HEK293 (cell line): ENCODE results near the gene TJP3.

ENCODE experiments used
- EGR2 ChIP-seq: fragments of 450-650 bp; formaldehyde crosslinking; IDR thresholded peaks from 2 replicates; pipeline ENCODE4 v1.5.1; 2016; ENCODE audit warnings: low read depth, missing biosample characterization, missing genetic modification characterization
- GLI2 ChIP-seq: fragments of 450-650 bp; formaldehyde crosslinking; IDR thresholded peaks from 2 replicates; pipeline ENCODE4; 2017; ENCODE audit warnings: missing biosample characterization, missing genetic modification characterization, low read depth, borderline replicate concordance
- KLF9 ChIP-seq: fragments of 450-650 bp; formaldehyde crosslinking; IDR thresholded peaks from 2 replicates; pipeline ENCODE4 v1.5.1; 2016; ENCODE audit warnings: missing biosample characterization, missing genetic modification characterization, low read depth
- PRDM1 ChIP-seq: fragments of 450-650 bp; formaldehyde crosslinking; IDR thresholded peaks from 2 replicates; pipeline ENCODE4; 2016; ENCODE audit warnings: missing biosample characterization, missing genetic modification characterization
- SCRT2 ChIP-seq: fragments of 450-650 bp; formaldehyde crosslinking; IDR thresholded peaks from 2 replicates; pipeline ENCODE4 v1.5.1; 2016; ENCODE audit warnings: missing biosample characterization, missing genetic modification characterization
- ZBTB7A ChIP-seq: fragments of 450-650 bp; formaldehyde crosslinking; IDR thresholded peaks from 2 replicates; pipeline ENCODE4 v1.5.1; 2016; ENCODE audit warnings: low read depth, missing biosample characterization, missing genetic modification characterization
- ZEB2 ChIP-seq: fragments of 450-650 bp; formaldehyde crosslinking; IDR thresholded peaks from 2 replicates; pipeline ENCODE4 v1.5.1; 2016; ENCODE audit warnings: missing biosample characterization, missing genetic modification characterization
- ZFHX2 ChIP-seq: fragments of 450-650 bp; formaldehyde crosslinking; conservative IDR thresholded peaks from 2 replicates; pipeline ENCODE4 v1.5.1; 2016; ENCODE audit warnings: missing biosample characterization, missing genetic modification characterization
- ZNF133 ChIP-seq: fragments of 450-650 bp; formaldehyde crosslinking; IDR thresholded peaks from 2 replicates; pipeline ENCODE4 v1.5.1; 2016; ENCODE audit warnings: missing biosample characterization, missing genetic modification characterization
- ZNF138 ChIP-seq: fragments of 450-650 bp; formaldehyde crosslinking; IDR thresholded peaks from 2 replicates; pipeline ENCODE4 v1.5.1; 2016; ENCODE audit warnings: missing biosample characterization, missing genetic modification characterization, borderline replicate concordance
- ZNF140 ChIP-seq: fragments of 450-650 bp; formaldehyde crosslinking; IDR thresholded peaks from 2 replicates; pipeline ENCODE4 v1.5.1; 2016; ENCODE audit warnings: missing biosample characterization, missing genetic modification characterization
- ZNF214 ChIP-seq: fragments of 450-650 bp; formaldehyde crosslinking; IDR thresholded peaks from 2 replicates; pipeline ENCODE4 v1.5.1; 2017; ENCODE audit warnings: missing biosample characterization, mild to moderate bottlenecking, missing genetic modification characterization, borderline replicate concordance
- ZNF23 ChIP-seq: fragments of 450-650 bp; formaldehyde crosslinking; IDR thresholded peaks from 2 replicates; pipeline ENCODE4 v1.5.1; 2016; ENCODE audit warnings: missing biosample characterization, missing genetic modification characterization, borderline replicate concordance
- ZNF274 ChIP-seq, 2 experiments: fragments of 200-500 bp in 1 of 2; fragments of 450-650 bp in 1 of 2; sonication (Bioruptor generic) in 1 of 2; formaldehyde crosslinking in 1 of 2; IDR thresholded peaks; 2 replicates each; pipeline versions ENCODE4 v1.5.1 to v1.6.1; 2014 to 2016; ENCODE audit warnings: borderline replicate concordance in 1 of 2, inconsistent platforms in 1 of 2, low read length in 1 of 2, missing biosample characterization in 1 of 2, missing genetic modification characterization in 1 of 2
- ZNF354C ChIP-seq: fragments of 450-650 bp; formaldehyde crosslinking; IDR thresholded peaks from 2 replicates; pipeline ENCODE4 v1.5.1; 2016; ENCODE audit warnings: missing biosample characterization, missing genetic modification characterization, low read depth, borderline replicate concordance
- ZNF366 ChIP-seq: fragments of 450-650 bp; formaldehyde crosslinking; conservative IDR thresholded peaks from 2 replicates; pipeline ENCODE4 v1.5.1; 2016; ENCODE audit warnings: missing biosample characterization, missing genetic modification characterization
- ZNF521 ChIP-seq: fragments of 450-650 bp; formaldehyde crosslinking; IDR thresholded peaks from 2 replicates; pipeline ENCODE4 v1.5.1; 2017; ENCODE audit warnings: missing biosample characterization, mild to moderate bottlenecking, missing genetic modification characterization
- ZNF560 ChIP-seq: fragments of 450-650 bp; formaldehyde crosslinking; IDR thresholded peaks from 2 replicates; pipeline ENCODE4 v1.5.1; 2017; ENCODE audit warnings: missing biosample characterization, missing genetic modification characterization, borderline replicate concordance
- ZNF660 ChIP-seq: fragments of 450-650 bp; IDR thresholded peaks from 2 replicates; pipeline ENCODE4 v1.5.1; 2018; ENCODE audit warnings: missing biosample characterization, mild to moderate bottlenecking, missing genetic modification characterization
- ZNF747 ChIP-seq: fragments of 450-650 bp; formaldehyde crosslinking; IDR thresholded peaks from 2 replicates; pipeline ENCODE4 v1.5.1; 2016; ENCODE audit warnings: missing biosample characterization, missing genetic modification characterization
- ZSCAN16 ChIP-seq: fragments of 450-650 bp; formaldehyde crosslinking; IDR thresholded peaks from 2 replicates; pipeline ENCODE4 v1.5.1; 2016; ENCODE audit warnings: missing biosample characterization, missing genetic modification characterization
- ZSCAN23 ChIP-seq: fragments of 450-650 bp; formaldehyde crosslinking; IDR thresholded peaks from 2 replicates; pipeline ENCODE4 v1.5.1; 2016; ENCODE audit warnings: missing biosample characterization, missing genetic modification characterization
- TF ChIP-seq, protein P1 (sequence below): sonication (generic); formaldehyde crosslinking; IDR thresholded peaks from 2 replicates; pipeline ENCODE4 v1.8.1; 2022; ENCODE audit warnings: mild to moderate bottlenecking, moderate library complexity, missing genetic modification reagents
- TF ChIP-seq, protein P2 (sequence below): fragments of 450-650 bp; formaldehyde crosslinking; IDR thresholded peaks from 2 replicates; pipeline ENCODE4 v1.5.1; 2016; ENCODE audit warnings: missing biosample characterization, missing genetic modification characterization
- TF ChIP-seq, protein P3 (sequence below): fragments of 450-650 bp; formaldehyde crosslinking; IDR thresholded peaks from 2 replicates; pipeline ENCODE4 v1.5.1; 2017; ENCODE audit warnings: missing biosample characterization, missing genetic modification characterization
- TF ChIP-seq, protein P4 (sequence below): fragments of 450-650 bp; formaldehyde crosslinking; IDR thresholded peaks from 2 replicates; pipeline ENCODE4 v1.5.1; 2016; ENCODE audit warnings: missing biosample characterization, missing genetic modification characterization, borderline replicate concordance
- TF ChIP-seq, protein P5 (sequence below): fragments of 450-650 bp; formaldehyde crosslinking; optimal IDR thresholded peaks from 2 replicates; pipeline ENCODE3; 2016; ENCODE audit warnings: missing biosample characterization, mild to moderate bottlenecking, missing genetic modification characterization
- TF ChIP-seq, protein P6 (sequence below): fragments of 450-650 bp; formaldehyde crosslinking; IDR thresholded peaks from 2 replicates; pipeline ENCODE4 v1.5.1; 2016; ENCODE audit warnings: missing biosample characterization, missing genetic modification characterization

Gene TJP3

DNA sequence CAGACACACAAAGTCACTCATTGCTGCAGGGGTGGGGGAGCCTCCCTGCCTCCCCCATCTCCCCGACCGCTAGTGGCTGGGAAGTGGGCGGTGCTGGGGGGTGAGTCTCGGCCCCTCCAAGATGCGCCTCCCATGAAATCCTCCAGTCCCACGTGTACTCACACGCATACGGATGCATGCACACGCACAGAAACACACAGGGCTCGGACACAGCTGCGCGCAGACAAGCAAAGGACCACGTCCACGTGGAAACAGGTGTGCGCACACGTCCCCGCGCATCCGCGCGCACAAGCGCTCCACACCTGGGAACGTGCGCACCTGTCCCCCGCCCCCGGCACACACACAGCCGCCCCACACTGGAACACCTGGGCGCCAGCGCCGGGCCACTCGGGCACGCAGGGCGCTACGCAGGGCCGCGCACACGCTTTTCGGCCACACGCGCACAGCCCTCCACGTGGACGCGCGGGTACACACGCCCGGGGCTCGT is 77.3 kb downstream of the TJP3 start (continued):
- TF ChIP-seq, protein P1, sequence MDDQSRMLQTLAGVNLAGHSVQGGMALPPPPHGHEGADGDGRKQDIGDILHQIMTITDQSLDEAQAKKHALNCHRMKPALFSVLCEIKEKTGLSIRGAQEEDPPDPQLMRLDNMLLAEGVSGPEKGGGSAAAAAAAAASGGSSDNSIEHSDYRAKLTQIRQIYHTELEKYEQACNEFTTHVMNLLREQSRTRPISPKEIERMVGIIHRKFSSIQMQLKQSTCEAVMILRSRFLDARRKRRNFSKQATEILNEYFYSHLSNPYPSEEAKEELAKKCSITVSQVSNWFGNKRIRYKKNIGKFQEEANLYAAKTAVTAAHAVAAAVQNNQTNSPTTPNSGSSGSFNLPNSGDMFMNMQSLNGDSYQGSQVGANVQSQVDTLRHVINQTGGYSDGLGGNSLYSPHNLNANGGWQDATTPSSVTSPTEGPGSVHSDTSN (CRISPR knock-in tag): no peak
- peak; percentile 53; the same call in 1 of the 2 replicates for TF ChIP-seq SCRT2 (tag by site-specific recombination)
- no peak for TF ChIP-seq ZNF354C (tag by site-specific recombination)
- TF ChIP-seq, protein P2, sequence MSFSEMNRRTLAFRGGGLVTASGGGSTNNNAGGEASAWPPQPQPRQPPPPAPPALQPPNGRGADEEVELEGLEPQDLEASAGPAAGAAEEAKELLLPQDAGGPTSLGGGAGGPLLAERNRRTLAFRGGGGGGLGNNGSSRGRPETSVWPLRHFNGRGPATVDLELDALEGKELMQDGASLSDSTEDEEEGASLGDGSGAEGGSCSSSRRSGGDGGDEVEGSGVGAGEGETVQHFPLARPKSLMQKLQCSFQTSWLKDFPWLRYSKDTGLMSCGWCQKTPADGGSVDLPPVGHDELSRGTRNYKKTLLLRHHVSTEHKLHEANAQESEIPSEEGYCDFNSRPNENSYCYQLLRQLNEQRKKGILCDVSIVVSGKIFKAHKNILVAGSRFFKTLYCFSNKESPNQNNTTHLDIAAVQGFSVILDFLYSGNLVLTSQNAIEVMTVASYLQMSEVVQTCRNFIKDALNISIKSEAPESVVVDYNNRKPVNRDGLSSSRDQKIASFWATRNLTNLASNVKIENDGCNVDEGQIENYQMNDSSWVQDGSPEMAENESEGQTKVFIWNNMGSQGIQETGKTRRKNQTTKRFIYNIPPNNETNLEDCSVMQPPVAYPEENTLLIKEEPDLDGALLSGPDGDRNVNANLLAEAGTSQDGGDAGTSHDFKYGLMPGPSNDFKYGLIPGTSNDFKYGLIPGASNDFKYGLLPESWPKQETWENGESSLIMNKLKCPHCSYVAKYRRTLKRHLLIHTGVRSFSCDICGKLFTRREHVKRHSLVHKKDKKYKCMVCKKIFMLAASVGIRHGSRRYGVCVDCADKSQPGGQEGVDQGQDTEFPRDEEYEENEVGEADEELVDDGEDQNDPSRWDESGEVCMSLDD (tag by site-specific recombination): peak; percentile 72; the same call in 1 of the 2 replicates
- TF ChIP-seq ZEB2 (tag by site-specific recombination): peak; percentile 77
- TF ChIP-seq ZNF660 (tag by site-specific recombination): no peak
- TF ChIP-seq ZSCAN23 (tag by site-specific recombination): no peak
- TF ChIP-seq ZSCAN16 (tag by site-specific recombination): no peak
- no peak for TF ChIP-seq GLI2 (tag by site-specific recombination)
- TF ChIP-seq, protein P3, sequence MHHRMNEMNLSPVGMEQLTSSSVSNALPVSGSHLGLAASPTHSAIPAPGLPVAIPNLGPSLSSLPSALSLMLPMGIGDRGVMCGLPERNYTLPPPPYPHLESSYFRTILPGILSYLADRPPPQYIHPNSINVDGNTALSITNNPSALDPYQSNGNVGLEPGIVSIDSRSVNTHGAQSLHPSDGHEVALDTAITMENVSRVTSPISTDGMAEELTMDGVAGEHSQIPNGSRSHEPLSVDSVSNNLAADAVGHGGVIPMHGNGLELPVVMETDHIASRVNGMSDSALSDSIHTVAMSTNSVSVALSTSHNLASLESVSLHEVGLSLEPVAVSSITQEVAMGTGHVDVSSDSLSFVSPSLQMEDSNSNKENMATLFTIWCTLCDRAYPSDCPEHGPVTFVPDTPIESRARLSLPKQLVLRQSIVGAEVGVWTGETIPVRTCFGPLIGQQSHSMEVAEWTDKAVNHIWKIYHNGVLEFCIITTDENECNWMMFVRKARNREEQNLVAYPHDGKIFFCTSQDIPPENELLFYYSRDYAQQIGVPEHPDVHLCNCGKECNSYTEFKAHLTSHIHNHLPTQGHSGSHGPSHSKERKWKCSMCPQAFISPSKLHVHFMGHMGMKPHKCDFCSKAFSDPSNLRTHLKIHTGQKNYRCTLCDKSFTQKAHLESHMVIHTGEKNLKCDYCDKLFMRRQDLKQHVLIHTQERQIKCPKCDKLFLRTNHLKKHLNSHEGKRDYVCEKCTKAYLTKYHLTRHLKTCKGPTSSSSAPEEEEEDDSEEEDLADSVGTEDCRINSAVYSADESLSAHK (tag by site-specific recombination): no peak
- peak; percentile 58 for TF ChIP-seq ZFHX2 (tag by site-specific recombination)
- TF ChIP-seq, protein P4, sequence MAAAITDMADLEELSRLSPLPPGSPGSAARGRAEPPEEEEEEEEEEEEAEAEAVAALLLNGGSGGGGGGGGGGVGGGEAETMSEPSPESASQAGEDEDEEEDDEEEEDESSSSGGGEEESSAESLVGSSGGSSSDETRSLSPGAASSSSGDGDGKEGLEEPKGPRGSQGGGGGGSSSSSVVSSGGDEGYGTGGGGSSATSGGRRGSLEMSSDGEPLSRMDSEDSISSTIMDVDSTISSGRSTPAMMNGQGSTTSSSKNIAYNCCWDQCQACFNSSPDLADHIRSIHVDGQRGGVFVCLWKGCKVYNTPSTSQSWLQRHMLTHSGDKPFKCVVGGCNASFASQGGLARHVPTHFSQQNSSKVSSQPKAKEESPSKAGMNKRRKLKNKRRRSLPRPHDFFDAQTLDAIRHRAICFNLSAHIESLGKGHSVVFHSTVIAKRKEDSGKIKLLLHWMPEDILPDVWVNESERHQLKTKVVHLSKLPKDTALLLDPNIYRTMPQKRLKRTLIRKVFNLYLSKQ (tag by site-specific recombination): no peak
- no peak; the same call in 1 of the 2 replicates for TF ChIP-seq KLF9
- TF ChIP-seq ZNF560 (tag by site-specific recombination): no peak
- TF ChIP-seq ZBTB7A (tag by site-specific recombination): 0 out of 2 replicates have a peak, but pooled peaks have one; percentile 21
- TF ChIP-seq ZNF366 (tag by site-specific recombination): no peak
- no peak for TF ChIP-seq ZNF140 (tag by site-specific recombination)
- TF ChIP-seq ZNF214 (tag by site-specific recombination): no peak
- TF ChIP-seq, protein P5, sequence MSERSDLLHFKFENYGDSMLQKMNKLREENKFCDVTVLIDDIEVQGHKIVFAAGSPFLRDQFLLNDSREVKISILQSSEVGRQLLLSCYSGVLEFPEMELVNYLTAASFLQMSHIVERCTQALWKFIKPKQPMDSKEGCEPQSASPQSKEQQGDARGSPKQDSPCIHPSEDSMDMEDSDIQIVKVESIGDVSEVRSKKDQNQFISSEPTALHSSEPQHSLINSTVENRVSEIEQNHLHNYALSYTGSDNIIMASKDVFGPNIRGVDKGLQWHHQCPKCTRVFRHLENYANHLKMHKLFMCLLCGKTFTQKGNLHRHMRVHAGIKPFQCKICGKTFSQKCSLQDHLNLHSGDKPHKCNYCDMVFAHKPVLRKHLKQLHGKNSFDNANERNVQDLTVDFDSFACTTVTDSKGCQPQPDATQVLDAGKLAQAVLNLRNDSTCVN (tag by site-specific recombination): peak; percentile 100
- no peak for TF ChIP-seq ZNF133 (tag by site-specific recombination)
- TF ChIP-seq, protein P6, sequence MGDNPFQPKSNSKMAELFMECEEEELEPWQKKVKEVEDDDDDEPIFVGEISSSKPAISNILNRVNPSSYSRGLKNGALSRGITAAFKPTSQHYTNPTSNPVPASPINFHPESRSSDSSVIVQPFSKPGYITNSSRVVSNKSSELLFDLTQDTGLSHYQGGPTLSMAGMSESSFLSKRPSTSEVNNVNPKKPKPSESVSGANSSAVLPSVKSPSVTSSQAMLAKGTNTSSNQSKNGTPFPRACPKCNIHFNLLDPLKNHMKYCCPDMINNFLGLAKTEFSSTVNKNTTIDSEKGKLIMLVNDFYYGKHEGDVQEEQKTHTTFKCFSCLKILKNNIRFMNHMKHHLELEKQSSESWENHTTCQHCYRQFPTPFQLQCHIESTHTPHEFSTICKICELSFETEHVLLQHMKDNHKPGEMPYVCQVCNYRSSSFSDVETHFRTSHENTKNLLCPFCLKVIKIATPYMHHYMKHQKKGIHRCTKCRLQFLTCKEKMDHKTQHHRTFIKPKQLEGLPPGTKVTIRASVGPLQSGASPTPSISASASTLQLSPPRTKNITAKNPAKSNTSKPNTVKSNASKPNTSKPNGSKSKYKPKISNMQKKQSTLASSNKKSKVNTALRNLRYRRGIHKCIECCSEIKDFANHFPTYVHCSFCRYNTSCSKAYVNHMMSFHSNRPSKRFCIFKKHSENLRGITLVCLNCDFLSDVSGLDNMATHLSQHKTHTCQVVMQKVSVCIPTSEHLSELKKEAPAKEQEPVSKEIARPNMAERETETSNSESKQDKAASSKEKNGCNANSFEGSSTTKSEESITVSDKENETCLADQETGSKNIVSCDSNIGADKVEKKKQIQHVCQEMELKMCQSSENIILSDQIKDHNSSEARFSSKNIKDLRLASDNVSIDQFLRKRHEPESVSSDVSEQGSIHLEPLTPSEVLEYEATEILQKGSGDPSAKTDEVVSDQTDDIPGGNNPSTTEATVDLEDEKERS (tag by site-specific recombination): no peak
- no peak for TF ChIP-seq ZNF138 (tag by site-specific recombination)
- TF ChIP-seq ZNF747 (tag by site-specific recombination): no peak
- TF ChIP-seq ZNF521 (tag by site-specific recombination): no peak
- no peak for TF ChIP-seq PRDM1 (tag by site-specific recombination)
- TF ChIP-seq ZNF274 (IDR thresholded peaks at IDR 0.05; ENCODE audit: low read length): no peak
- TF ChIP-seq ZNF274 (tag by site-specific recombination; IDR thresholded peaks at IDR 0.05; ENCODE audit: borderline replicate concordance): no peak
- TF ChIP-seq EGR2 (tag by site-specific recombination): 0 out of 2 replicates have a peak, but pooled peaks have one; percentile 23
- TF ChIP-seq ZNF23 (tag by site-specific recombination): no peak
